Measurements from ENCODE around the gene HPCAL1.
A peak's percentile ranks its signal among the peaks of the same experiment; 100 is the strongest.
"Not testable (repeated sequence)": the region's sequence is repeated elsewhere in the genome, so short reads cannot be mapped to it uniquely, and the experiment has no call there.

The HPCAL1 gene

GRCh38 chr2:10447300-10447894 is 144.7 kb downstream of the HPCAL1 start:
- peaks cover 65% of the 10 kb centered on the region for H3K4me1 Mint-ChIP-seq (ENCODE audit: low read depth)
- H3K27me3 Mint-ChIP-seq, result no peaks in the 10 kb centered on the region
- peaks cover 41% of the 10 kb centered on the region for H3K36me3 Mint-ChIP-seq (ENCODE audit: low read depth)
- H3K27ac Mint-ChIP-seq, result peak overlapping the region; percentile 97
- peak overlapping the region; percentile 94 for H3K4me3 Mint-ChIP-seq
- no peaks in the 10 kb centered on the region for H3K9me3 Mint-ChIP-seq

DNA sequence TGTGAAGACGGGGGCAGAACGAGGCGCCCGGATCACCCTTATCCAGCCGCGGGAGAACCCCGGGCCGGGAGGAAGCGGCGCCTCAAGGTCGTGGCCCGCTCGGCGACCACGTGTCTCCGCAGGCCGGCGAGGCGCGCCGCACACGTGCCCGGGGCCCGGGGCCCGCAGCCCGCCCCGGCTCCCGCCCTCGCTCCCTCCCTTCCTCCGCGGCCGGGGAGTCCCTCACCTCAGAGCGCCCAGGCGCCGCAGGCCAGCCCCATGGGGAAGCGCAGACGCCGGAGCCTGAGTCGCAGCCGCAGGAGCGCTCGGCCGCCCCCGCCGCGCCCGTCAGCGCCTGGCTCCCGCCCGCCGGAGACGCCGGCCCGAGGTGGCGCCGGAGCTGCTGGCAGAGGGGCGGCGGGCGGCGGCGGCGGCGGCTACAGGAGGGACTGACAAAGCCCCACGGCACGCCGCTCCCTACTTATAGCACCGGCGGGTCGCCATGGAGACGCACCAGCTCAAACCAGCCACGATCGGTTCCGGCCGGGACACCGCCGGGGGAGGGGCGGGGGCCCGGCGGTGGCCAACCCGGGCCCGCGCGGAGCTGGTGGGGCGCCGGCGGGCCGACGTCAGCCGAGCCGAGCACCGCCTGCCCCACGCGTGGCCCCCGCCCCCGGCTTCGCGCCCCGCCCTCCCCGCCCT is 145.3 kb downstream of the HPCAL1 start, which contains the start of gene ODC1:
TSS of gene ODC1 (minus strand) at position 433 of the 681 bp plus-strand sequence. CDS start 3,295 bp downstream, outside the sequence.
- Mint-ChIP-seq H3K4me1 (ENCODE audit: low read depth) (peaks cover 59% of the 10 kb centered on the region), H3K4me3 (peak within 1 kb of the TSS; percentile 94), H3K27me3 (no peaks in the 10 kb centered on the region), H3K9me3 (no peaks in the 10 kb centered on the region), H3K36me3 (ENCODE audit: low read depth) (peaks cover 37% of the 10 kb centered on the region), H3K27ac (peak within 1 kb of the TSS; percentile 97)

GRCh38 chr2:10448576-10449485 is 146.1 kb downstream of the HPCAL1 start:
- peaks cover 51% of the 10 kb centered on the region for H3K4me1 Mint-ChIP-seq (ENCODE audit: low read depth)
- no peaks in the 10 kb centered on the region for H3K9me3 Mint-ChIP-seq
- peak overlapping the region; percentile 85 for H3K27ac Mint-ChIP-seq
- peak overlapping the region; percentile 85 for H3K4me3 Mint-ChIP-seq
- no peaks in the 10 kb centered on the region for H3K27me3 Mint-ChIP-seq
- H3K36me3 Mint-ChIP-seq (ENCODE audit: low read depth), result peaks cover 29% of the 10 kb centered on the region

- Mint-ChIP-seq H3K4me1 (ENCODE audit: low read depth) (peaks cover 44% of the 10 kb centered on the region), H3K36me3 (ENCODE audit: low read depth) (peaks cover 23% of the 10 kb centered on the region), H3K9me3 (no peaks in the 10 kb centered on the region), H3K4me3 (peak overlapping the region; percentile 85), H3K27ac (peak overlapping the region; percentile 85), H3K27me3 (no peaks in the 10 kb centered on the region)
Measured at GRCh38 chr2:10449486-10449831, 146.8 kb downstream of the HPCAL1 start.

GRCh38 chr2:10449838-10450691 is 147.4 kb downstream of the HPCAL1 start:
- Mint-ChIP-seq H3K9me3 (no peaks in the 10 kb centered on the region), H3K36me3 (ENCODE audit: low read depth) (peaks cover 17% of the 10 kb centered on the region), H3K27me3 (no peaks in the 10 kb centered on the region), H3K4me3 (peak overlapping the region; percentile 85), H3K4me1 (ENCODE audit: low read depth) (peaks cover 38% of the 10 kb centered on the region), H3K27ac (peak overlapping the region; percentile 85)

- H3K27ac Mint-ChIP-seq, result no peak overlapping the region
- peaks cover 22% of the 10 kb centered on the region for H3K4me1 Mint-ChIP-seq (ENCODE audit: low read depth)
- H3K9me3 Mint-ChIP-seq, result no peaks in the 10 kb centered on the region
- no peak overlapping the region for H3K4me3 Mint-ChIP-seq
- peaks cover 6% of the 10 kb centered on the region for H3K36me3 Mint-ChIP-seq (ENCODE audit: low read depth)
- no peaks in the 10 kb centered on the region for H3K27me3 Mint-ChIP-seq
Measured at GRCh38 chr2:10451819-10452218, 149.1 kb downstream of the HPCAL1 start.

DNA sequence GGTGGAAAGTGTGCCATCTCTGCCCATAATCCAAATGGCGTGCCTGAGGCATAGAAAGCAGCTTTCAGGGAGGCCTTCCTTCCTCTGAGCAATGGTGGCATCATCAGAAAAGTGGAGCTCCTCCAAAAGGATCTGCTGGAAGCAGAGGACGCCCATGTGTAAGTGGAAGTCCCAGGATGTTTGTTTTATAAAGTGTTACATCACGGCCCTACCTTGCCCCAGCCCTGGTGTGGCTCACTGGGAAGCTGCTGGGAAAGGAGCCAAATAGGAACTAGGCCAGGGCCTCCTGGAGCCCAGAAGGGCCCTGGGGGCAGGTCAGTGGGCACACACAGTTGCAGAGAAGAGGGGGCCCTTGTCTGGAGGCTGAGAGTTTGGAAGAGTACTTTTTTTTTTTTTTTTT is 149.6 kb downstream of the HPCAL1 start:
- H3K36me3 Mint-ChIP-seq (ENCODE audit: low read depth), result peaks cover 2% of the 10 kb centered on the region
- H3K27me3 Mint-ChIP-seq, result no peaks in the 10 kb centered on the region
- H3K4me1 Mint-ChIP-seq (ENCODE audit: low read depth), result peaks cover 19% of the 10 kb centered on the region
- no peak overlapping the region for H3K27ac Mint-ChIP-seq
- H3K4me3 Mint-ChIP-seq, result no peak overlapping the region
- no peaks in the 10 kb centered on the region for H3K9me3 Mint-ChIP-seq

GRCh38 chr2:10452956-10453904 is 150.5 kb downstream of the HPCAL1 start:
- Mint-ChIP-seq H3K36me3 (ENCODE audit: low read depth) (no peaks in the 10 kb centered on the region), H3K27me3 (peaks cover 3% of the 10 kb centered on the region), H3K27ac (no peak overlapping the region), H3K4me3 (no peak overlapping the region), H3K4me1 (ENCODE audit: low read depth) (peaks cover 17% of the 10 kb centered on the region), H3K9me3 (no peaks in the 10 kb centered on the region)

- H3K4me3 Mint-ChIP-seq, result no peak overlapping the region
- peaks cover 16% of the 10 kb centered on the region for H3K4me1 Mint-ChIP-seq (ENCODE audit: low read depth)
- H3K36me3 Mint-ChIP-seq (ENCODE audit: low read depth), result no peaks in the 10 kb centered on the region
- peaks cover 4% of the 10 kb centered on the region for H3K27me3 Mint-ChIP-seq
- H3K9me3 Mint-ChIP-seq, result no peaks in the 10 kb centered on the region
- H3K27ac Mint-ChIP-seq, result no peak overlapping the region
Measured at GRCh38 chr2:10453905-10454298, 151.2 kb downstream of the HPCAL1 start.

DNA sequence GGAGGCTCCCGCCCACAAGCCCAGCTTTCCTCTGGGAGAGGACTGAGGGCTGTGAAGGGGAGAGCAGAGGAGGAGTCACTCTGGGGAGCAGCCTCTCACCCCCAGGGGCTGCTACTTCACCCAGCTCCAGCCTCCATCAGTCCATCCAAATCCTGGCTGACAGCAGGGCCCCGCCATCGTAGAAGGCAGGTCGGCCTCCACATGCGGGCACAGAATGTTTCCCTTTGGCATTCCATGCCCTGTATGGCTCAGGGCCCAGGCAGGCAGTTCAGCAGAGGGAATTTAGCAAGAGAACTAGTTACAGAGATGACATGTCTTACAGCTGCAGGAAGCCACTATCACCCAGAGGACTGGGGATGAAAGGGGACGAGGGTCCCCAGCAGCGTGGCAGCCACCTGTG is 151.8 kb downstream of the HPCAL1 start:
- Mint-ChIP-seq H3K27me3 (peaks cover 9% of the 10 kb centered on the region), H3K4me1 (ENCODE audit: low read depth) (peaks cover 10% of the 10 kb centered on the region), H3K4me3 (no peak overlapping the region), H3K36me3 (ENCODE audit: low read depth) (no peaks in the 10 kb centered on the region), H3K9me3 (no peaks in the 10 kb centered on the region), H3K27ac (no peak overlapping the region)

DNA sequence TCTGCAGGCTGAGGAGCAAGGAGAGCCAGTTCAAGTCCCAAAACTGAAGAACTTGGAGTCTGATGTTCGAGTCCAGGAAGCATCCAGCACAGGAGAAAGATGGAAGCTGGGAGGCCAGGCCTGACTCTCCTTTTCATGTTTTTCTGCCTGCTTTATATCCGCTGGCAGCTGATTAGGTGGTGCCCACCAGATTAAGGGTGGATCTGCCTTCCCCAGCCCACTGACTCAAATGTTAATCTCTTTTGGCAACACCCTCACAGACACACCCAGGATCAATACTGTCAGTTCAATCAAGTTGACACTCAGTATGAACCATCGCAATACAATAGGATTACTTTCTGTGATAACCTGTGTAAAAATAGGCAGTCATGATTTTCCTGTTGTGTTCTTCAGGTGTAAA is 154.5 kb downstream of the HPCAL1 start:
- H3K27me3 Mint-ChIP-seq, result peaks cover 16% of the 10 kb centered on the region
- not testable (repeated sequence) for H3K4me3 Mint-ChIP-seq; H3K36me3 Mint-ChIP-seq (ENCODE audit: low read depth); H3K9me3 Mint-ChIP-seq; H3K4me1 Mint-ChIP-seq (ENCODE audit: low read depth); H3K27ac Mint-ChIP-seq

DNA sequence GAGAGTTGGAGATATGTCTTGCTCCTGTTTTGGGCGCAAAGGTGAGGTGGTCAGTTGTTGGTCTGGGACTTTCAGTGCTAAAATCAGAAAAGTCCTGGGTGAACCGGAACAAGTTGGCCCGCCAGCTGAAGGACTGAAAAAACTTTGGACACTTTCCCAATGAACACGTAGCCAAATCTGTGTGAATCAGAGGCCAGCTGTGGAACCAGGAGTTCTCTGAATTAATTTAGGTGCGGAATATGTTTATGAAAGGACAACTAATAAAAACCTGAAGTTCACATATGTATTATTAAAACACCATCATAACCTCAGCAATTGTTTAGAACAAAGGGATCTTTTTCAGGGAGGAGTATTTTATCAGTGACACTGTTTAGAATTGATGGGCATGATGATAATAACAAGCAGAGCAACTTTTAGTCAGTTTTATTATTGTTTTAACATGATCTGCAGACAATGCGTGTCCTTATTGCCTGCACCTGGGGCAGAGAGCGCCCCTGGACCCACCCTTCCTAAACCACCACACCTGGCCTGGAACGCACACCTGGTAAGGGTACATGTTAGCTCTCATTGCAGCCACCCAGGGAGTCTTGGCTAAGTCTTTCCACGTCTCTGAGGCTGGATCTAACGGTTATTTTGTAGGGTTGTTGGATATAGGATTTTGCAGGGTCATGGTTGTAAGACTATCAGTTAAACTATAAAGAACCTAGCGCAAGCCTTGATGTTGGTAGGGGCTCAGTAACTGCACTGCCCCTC is 155.3 kb downstream of the HPCAL1 start:
- Mint-ChIP-seq H3K9me3 (no peaks in the 10 kb centered on the region), H3K27ac (no peak overlapping the region), H3K4me3 (no peak overlapping the region), H3K4me1 (ENCODE audit: low read depth) (no peaks in the 10 kb centered on the region), H3K36me3 (ENCODE audit: low read depth) (no peaks in the 10 kb centered on the region), H3K27me3 (peaks cover 16% of the 10 kb centered on the region)

GRCh38 chr2:10460366-10460796 is 157.7 kb downstream of the HPCAL1 start:
- Mint-ChIP-seq H3K9me3 (no peaks in the 10 kb centered on the region), H3K4me1 (ENCODE audit: low read depth) (no peaks in the 10 kb centered on the region), H3K27me3 (peaks cover 16% of the 10 kb centered on the region), H3K36me3 (ENCODE audit: low read depth) (no peaks in the 10 kb centered on the region), H3K4me3 (no peak overlapping the region), H3K27ac (no peak overlapping the region)

Data from stimulated activated naive CD8-positive, alpha-beta T cell treated with anti-CD3 and anti-CD28 coated beads, Interleukin-15, Interleukin-2, amounts not matched to agents 100 ng/mL and 50 ng/mL, for 24 hours (primary cell).